PFSK-1 (cell line): ENCODE data around the gene WIPF3.

Experiments
- POLR2AphosphoS5 ChIP-seq: IDR thresholded peaks from 2 replicates; pipeline ENCODE4 v1.6.1; 2012; ENCODE audit warnings: low read depth, mild to moderate bottlenecking, control low read depth, low read length, moderate library complexity
- REST ChIP-seq, 2 experiments: IDR thresholded peaks; 2 replicates each; pipeline versions ENCODE4 v1.6.1 to v1.8.0; 2011 to 2012; ENCODE audit warnings: low read depth in 2 of 2, low read length in 2 of 2, control low read depth in 1 of 2, inconsistent platforms in 1 of 2, mild to moderate bottlenecking in 1 of 2, moderate library complexity in 1 of 2; ENCODE audit not compliant: insufficient read depth in 1 of 2
- SIN3A ChIP-seq: IDR thresholded peaks from 2 replicates; pipeline ENCODE4 v1.6.1; 2012; ENCODE audit warnings: mild to moderate bottlenecking, low read length, moderate library complexity, borderline replicate concordance; ENCODE audit not compliant: insufficient read depth
- TAF1 ChIP-seq: IDR thresholded peaks from 2 replicates; pipeline ENCODE4 v1.6.1; 2012; ENCODE audit warnings: low read length, control low read depth, borderline replicate concordance; ENCODE audit not compliant: insufficient read depth

DNA sequence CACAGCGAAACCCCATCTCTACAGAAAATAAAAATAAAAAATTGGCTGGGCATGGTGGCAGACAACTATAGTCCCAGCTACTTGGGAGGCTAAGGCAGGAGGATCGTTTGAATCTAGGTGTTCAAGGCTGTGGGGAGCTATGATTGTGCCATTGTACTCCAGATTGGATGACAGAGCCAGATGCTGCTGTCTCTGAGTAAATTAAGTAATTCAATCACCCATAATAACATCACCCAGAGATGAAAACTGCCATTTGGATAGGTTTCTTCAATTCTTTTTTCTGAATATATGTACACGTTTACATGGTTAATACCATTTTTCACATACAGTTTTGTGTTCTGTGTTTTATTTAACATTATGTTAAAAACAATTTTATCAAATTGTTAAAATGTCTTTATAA, 79.3 kb downstream of the WIPF3 start:
- TF ChIP-seq POLR2AphosphoS5 (no peak), REST (IDR thresholded peaks at IDR 0.05; ENCODE audit: insufficient read depth in 1 of 2, low read depth in 2 of 2, low read length in 2 of 2) (no peak), TAF1 (no peak), SIN3A (no peak)
